Measurements from ENCODE around the gene LIN7C.

- TF ChIP-seq POLR2AphosphoS5 (IDR thresholded peaks at IDR 0.05; ENCODE audit: low read depth, low read length) (no peak), TAF1 (IDR thresholded peaks at IDR 0.05; ENCODE audit: low read depth, low read length) (no peak), POLR2A (IDR thresholded peaks at IDR 0.05; ENCODE audit: low read depth, low read length) (no peak), POU2F2 (IDR thresholded peaks at IDR 0.05; ENCODE audit: low read depth, low read length) (no peak), PAX5 (IDR thresholded peaks at IDR 0.05; ENCODE audit: insufficient read depth, low read length, severe bottlenecking) (no peak), SPI1 (IDR thresholded peaks at IDR 0.05; ENCODE audit: low read depth, low read length) (no peak)
Observed at GRCh38 chr11:27514076-27514475, 7.5 kb upstream of the LIN7C start.
